ELR (cell line): ENCODE measurements around the gene MSGN1.

Source experiments
- DNase-seq: peaks from one replicate; pipeline ENCODE4 v3.0.0-alpha.2; 2015; ENCODE audit warnings: low read depth

MSGN1 gene, protein sequence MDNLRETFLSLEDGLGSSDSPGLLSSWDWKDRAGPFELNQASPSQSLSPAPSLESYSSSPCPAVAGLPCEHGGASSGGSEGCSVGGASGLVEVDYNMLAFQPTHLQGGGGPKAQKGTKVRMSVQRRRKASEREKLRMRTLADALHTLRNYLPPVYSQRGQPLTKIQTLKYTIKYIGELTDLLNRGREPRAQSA

DNA sequence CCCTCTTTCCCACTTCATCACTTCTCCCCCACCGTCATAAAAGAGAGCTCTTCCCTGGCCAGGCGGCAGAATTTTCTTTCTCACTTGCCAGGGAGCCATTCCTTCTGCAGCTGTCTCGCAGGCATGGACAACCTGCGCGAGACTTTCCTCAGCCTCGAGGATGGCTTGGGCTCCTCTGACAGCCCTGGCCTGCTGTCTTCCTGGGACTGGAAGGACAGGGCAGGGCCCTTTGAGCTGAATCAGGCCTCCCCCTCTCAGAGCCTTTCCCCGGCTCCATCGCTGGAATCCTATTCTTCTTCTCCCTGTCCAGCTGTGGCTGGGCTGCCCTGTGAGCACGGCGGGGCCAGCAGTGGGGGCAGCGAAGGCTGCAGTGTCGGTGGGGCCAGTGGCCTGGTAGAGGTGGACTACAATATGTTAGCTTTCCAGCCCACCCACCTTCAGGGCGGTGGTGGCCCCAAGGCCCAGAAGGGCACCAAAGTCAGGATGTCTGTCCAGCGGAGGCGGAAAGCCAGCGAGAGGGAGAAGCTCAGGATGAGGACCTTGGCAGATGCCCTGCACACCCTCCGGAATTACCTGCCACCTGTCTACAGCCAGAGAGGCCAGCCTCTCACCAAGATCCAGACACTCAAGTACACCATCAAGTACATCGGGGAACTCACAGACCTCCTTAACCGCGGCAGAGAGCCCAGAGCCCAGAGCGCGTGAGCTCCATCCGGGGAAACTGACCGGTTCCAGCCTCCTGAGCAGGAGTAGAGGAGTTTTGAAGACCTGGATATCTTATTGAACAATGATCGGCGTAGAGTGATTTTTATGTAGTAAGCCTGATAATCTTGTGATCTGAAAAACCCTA, at the start of gene MSGN1:
TSS of gene MSGN1 (plus strand) at position 65 of the 850 bp plus-strand sequence. CDS start at position 124, 59 bp downstream.
- no peak for DNase-seq

DNA sequence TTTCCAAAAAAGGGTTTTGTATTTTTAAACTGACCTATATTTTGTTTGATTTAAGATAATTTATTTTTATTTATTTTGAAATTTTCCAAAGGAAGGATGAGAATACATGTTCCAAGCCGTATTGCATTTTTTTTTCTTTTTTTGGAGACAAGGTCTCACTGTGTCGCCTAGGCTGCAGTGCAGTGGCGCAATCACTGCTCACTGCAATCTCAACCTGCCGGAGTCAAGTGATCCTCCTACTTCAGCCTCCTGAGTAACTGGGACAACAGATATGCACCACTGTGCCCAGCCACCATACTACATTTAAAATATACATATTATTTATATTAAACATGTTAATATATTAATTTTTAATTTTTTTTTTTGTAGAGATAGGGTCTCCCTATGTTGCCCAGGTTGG, 47.4 kb upstream of the MSGN1 start:
- DNase-seq = no peak

DNA sequence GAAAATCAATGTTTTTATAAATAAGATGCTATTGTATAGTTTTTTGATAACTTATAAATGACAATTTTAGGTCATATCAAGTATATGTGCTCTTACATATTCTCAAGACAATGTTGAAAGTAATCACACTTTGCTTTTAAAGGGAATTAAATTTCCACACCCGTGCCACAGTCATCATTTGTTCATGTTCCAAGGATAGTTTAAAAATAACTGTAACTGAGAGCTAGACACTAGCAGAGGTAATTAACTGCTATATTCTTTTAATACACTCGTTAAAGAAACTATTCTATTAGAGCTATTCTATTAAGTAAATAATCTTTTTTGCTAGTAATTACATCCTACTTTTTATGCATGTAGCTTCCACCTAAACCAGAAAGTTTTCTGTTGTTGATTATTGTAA, 44.3 kb upstream of the MSGN1 start:
- DNase-seq = no peak

DNA sequence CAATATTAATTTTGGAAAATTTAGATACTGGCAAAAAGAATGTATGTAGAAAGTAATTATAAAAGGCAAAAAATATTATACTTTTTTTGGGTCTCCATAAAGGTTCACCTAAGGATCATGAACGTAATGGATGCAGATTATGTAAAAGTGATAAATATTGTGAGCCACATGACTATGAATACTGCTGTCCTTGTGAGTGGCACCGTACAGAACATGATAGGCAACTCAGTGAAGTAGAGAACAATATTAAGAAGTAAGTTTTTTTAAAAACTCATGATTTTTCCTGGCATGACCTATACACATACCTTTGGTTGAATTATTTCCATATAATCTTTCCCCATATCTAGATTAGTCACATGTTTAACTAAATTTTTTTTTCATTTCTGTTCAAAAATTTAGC, 43.7 kb upstream of the MSGN1 start:
- DNase-seq = no peak

DNA sequence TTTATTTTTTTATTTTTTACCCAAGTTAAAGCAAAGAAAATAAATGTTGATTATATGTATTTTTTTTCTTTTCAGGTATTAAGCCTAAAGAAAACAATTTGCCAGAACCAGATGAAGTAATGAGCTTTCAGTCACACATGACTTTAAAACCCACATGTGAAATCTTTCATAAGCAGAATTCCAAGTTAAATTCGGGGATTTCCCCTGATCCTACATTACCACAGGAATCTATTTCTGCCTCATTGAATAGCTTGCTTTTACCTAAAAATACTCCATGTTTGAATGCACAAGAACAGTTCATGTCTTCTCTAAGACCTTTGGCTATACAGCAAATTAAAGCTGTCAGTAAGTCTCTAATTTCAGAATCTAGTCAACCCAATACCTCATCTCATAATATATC, 35.7 kb upstream of the MSGN1 start:
- DNase-seq = no peak

DNA sequence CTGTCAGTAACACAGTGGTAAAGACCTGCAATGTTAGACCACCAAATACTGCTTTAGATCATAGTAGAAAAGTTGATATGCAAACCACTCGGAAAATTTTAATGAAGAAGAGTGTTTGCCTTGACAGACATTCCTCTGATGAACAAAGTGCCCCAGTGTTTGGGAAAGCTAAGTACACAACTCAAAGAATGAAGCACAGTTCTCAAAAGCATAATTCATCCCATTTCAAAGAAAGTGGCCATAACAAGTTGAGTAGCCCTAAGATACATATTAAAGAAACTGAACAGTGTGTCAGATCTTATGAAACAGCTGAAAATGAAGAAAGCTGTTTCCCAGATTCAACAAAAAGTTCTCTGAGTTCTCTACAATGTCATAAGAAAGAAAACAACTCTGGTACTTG, 34.8 kb upstream of the MSGN1 start:
- no peak for DNase-seq

DNA sequence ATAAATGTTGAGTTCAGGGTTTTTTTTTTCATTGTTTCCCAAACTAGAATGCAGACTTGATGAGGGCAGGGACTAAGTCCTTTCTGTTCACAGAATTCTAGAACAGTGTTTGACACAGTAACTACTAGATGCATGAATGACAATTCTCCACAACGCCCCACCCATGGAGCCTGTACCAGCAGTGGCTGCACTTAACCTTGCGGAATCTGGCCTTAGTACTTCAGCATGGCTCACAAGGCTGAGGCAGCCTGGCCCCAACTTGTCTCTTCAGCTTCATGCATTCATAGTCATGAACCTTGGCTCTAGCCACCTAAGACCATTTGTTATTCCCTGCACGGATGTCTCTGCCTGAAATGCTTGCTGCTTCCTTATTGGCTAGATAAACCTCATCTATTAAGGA, 29.5 kb upstream of the MSGN1 start:
- no peak for DNase-seq

DNA sequence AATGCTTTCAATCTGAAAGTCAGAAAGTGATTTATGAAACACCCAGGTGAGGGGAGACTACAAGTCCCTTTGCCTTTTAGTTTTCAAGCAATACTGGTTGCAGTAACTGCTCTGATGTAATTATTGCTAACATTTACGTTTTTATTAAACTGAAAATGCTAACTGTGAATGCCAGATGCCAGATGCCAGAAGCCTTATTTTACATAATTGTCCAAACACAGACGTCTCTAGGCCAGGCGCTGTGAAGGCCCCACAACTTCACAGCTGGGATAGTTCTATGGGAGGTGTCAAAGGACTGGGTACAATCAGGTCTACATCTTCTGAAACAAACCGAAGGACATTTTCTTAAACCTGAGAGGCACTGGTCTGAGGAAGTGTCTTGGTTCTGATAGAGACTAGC, 27.5 kb upstream of the MSGN1 start:
- DNase-seq = no peak

DNA sequence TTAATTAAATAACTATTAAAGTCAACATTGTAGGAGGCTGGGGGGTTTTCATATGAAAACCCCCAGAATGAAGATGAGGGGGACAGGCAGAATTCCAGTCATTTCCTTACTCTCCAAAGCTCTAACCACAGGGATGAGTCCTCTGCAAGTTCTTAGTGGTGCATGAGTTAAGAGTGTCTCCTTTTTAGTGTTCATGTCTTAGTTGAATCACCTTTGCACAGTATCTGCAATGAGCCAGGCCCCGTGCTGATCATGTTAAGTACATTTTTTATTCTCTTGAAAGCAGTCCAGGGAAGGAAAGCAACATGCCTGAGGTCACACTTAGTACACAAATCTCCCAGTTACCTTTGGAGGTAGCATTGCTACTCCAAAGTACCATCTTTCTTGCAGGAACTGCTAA, 25.7 kb upstream of the MSGN1 start:
- no peak for DNase-seq

DNA sequence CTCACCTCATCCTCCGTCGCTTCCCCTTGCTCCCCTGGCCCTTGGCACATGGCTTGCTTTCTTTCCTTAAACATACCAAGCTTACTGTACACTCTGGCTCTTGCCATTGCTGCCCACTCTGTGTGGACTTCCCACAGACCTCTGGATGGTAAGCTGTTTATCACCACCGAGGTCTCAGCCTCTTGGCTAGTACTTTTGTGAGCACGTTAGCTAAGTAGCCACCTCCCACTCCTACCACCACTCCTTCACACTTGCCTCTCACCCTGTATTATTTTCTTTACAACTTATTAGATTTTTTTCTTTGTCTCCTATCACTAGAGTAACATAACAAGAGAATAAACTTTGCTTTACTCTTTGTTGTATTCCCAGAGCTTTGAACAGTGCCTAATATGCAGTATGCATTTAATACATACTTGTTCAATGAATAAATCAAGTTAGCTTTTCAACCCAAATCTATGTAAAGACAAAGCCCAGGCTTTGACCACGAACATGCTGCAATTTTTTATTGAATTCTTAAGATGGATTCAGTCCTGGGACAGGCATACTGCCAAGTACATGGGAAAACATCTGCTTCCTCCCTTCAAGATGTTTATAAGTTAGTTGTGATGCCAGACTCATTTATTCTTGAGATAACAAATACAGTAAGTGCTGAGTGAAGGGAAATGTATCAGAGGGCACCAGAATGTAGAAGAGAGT, 25.0 kb upstream of the MSGN1 start:
- no peak for DNase-seq

DNA sequence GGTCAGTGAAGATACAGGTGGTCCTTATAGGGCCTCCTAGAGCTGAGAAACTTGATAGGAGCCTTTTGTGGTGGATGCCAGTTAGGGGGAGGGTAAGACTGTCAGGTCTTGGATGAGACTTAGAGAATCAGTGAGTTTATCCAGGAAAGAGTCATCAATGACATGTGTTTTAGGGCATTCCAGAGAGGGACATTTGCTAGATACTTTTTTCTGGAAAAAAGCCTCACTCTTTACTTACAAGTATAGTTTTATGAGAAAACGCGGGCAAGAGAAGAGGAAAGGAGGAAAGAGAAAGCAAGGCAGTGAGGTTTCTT, 24.5 kb upstream of the MSGN1 start:
- no peak for DNase-seq

DNA sequence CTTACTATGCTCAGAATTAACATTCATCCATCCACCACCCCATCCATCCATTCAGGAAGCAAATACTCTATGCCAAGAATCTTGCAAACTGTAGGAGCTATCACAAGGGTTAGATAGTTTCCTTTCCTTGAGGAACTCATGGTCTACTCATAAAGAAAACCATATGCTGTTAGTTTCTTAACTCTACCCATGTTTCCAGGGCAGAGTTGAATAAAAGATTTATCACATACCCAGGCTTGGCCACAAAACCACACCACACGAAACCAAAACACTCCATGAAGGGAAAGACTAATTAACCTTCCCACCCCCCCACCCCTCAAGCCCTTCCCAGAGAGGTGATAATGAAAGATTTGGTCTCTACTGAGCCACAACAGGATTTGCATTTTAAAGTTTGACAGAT, 23.7 kb upstream of the MSGN1 start:
- no peak for DNase-seq

DNA sequence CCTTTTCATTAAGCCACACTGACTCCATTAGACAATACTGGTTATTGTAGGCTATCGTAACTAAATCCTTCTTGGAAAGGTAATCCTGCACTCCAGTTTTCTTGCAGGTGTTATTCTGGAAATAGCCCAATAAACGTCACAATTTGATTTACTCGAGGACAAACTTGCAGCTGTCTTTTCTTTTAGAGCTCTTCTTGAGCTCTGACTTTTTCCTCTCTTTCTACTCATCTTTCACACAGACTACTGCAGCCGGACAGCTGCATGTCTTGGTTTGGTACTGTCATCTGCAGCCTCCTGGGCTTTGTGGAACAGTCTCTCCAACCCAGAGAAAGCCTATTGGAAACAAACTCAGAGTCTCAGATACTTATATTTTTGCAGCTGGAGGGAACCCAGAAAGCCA, 23.0 kb upstream of the MSGN1 start:
- DNase-seq = no peak

DNA sequence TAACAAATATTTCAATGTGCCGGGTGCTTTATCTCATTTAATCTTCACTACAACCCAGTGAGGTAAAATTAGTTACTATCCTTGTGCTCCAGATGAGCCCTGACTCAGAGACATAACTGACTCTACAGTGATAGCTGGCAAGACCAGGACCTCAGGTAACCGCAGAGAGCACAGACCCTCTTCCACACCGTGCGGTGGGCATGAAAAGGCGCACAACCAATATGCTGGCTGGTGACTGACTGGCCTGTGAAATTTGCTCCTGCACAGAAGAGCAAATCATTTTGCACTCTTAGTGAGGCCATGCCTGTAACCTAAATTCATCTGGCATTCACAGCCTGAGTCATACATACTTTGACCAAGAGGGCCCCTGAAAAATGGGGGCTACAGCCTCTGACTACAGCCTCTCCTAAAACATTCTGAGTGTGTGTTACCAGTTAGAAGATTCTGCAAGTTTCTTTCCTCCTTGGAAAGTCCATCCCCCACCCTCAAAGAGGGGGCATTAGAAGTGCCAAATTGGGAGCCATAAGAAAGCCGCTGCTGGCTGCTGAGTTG, 22.4 kb upstream of the MSGN1 start:
- DNase-seq = peak; percentile 7

DNA sequence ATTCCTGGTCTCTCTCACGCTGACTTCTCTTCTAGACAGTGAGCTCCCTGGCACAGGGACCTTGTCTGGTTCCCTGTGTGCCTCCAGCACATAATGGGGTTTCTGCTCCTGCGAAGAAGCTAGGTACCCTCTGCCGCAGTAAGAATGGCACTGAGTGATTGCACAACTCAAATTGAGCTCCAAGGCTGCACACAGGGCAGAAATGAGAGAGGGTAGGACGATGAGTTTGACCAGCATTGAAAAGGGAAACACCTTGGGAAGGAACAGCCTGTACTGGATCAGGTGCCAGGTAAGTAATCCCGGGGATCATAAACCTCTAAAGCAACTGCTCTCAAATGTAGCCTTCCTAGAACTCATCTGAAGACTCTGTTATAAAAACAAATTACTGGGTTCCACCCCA, 21.0 kb upstream of the MSGN1 start:
- DNase-seq = no peak

DNA sequence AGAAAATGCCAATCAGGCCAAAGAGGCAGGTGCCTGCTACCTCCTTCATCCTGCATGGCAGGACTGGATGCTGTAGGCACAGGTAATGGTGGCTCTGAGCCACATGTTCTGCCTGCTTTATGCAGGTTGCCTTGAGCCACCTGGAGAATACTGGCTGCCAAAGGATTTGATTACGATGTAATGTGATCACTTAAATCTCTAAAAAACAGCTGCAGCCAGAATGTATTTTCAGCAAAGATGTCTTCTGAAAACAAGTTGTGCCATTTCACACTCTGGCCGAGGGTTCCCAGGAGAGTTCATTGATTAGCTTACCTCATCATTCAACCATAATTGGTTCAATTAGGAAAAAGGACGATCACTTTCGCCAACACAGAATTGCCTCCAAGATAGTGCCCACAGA, 17.9 kb upstream of the MSGN1 start:
- no peak for DNase-seq

DNA sequence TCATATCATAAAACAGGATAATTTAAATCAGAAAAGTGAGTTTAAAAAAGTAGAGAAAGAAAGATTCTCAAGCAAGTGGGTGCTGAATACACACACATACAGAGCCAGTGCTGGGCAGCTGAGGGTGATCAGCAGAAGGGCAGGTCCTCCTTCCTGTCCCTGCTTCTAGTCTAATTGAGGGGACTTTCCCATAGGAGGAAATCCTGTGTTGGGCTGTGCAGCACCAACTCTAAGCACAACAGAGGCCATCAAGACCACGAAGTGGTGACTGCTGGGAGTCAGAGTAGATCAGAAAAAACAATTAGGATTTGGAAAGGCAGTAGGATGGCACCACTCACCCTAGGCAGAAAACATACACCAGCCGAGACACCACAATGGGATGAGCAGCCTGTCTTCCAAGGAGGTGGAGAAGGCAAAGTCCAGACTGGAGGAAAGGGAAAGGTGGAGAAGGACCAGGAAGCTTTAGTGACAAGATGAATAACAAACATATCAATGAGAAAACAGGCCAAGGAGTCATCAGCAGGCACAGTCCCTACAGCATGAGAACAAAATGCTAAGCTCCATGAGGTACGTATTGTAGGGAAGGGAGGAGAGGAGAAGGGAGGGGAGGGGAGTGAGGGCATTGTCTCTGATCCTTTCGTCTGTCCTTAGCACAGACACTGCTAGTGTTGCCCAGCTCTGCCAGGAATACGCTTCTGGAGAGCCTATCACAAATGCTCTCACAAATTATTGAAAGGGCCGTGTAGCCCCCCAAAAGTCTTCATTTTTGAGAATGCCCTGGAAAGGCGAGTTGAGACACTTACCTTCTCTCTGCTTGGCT, 16.7 kb upstream of the MSGN1 start:
- DNase-seq = no peak

DNA sequence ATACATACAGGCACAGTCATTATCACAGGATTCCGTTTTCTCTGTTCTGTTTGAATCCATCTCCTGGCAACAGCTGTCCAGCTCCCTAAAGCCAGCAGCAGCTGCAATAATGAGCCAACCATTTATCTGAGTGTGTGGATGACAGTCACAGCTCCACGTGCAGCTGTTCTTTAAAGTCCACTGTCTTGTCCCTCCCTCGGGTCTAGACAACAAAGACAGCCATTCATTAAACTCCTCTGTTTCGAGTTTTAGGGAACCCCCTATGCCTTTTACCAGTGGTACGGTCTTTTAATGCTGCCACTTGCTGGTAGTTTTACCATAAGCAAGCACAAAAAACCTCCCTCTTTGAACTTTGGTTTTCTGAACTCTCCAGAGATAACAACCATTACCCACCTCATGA, 16.0 kb upstream of the MSGN1 start:
- no peak for DNase-seq

DNA sequence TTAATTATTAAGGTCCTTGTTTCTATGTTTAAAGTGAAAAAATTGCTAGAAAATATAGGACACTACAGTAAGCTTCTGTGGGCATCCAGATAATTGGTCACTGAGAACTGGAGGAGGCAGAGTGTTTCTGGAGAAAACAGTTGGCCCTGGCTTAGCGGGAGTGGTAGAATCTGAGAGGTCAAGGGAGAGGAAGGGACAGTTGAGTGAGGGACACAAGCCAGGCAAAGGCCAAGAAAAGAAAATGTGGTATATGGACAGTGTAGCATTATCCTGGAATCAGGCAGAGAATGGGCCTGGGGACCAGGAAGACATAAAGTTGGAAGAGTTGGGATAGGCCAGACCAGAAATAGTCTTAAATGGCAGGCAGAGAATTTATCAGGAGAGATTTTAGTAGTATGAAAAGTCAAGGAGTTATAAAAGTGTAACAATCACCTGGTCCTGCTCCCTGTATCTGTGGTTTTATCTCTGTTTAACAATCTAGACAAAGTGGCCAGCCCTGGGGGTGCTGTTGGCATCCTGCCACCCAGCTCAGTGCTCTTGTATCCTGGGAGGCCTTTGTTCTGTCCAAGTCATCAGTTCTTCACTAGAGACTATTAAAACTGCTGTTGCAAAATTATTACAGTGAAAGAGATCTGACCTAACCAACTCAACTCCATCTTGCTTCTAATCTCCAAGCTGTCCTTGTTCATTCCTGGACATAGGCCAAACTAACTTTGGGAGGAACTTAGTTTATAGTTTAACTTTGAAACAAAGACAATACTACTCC, 15.4 kb upstream of the MSGN1 start:
- DNase-seq = no peak

DNA sequence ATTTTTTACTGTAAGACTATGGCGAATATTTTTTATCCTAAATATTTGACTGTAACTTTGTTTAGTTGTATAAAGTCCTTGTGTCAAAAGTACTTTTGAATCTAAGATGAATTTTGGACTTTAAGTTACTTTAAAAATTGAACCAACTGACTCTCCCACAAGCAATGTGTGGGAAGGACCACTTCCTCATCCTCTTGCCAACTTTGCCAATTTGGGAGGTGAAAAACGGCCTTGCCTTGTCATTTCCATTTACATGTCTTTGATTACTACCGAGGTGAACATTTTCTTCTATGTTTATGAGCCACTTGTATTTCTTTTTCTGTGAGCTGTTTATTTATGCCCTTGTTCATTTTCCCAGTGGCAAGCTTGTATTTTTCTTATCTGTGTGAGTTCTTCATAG, 12.8 kb upstream of the MSGN1 start:
- no peak for DNase-seq

DNA sequence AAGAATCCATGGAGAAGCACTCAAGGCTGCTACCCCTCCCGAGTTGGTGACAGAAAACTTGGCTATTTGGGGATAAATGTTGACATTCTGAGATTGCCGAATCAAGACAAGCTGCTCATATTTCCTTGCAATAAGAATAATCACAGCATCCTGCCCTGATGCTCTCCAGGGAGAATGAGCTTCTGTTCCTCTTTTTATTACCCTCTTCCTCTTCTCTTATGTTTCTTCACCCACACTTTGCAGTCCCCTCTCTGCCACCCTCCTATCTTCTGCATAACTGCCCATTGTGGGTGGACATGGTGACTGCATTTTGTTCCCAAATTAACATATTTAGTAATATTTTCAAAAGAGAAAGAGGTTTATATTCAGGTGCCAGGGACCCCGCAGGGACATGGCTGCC, 11.9 kb upstream of the MSGN1 start:
- no peak for DNase-seq

DNA sequence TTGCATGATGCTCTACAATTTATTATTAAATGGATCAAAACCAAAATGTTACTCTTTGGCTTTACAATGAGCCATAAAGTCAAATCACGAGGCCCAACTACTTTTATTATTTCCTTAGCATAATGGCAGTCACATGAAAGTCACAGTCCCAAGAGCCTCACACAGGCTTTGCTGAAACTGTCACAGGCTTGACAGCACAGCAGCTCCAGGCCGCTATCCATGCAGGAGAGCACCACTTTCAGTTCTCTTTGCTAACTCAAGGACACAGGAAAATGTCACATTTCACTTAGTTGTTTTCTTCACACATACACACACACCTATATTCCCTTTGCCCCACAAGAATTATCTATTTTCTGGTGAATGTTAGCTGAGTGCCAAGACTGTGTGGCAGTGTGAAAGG, 11.1 kb upstream of the MSGN1 start:
- DNase-seq = no peak
